Measurements from ENCODE around the gene SND1. TPM values are rescaled to one million over a fixed set of nuclear protein-coding genes. Genes with fewer than 3 reads are reported as not detected.

Gene SND1
- total RNA-seq, 1 donor: 241 TPM

DNA sequence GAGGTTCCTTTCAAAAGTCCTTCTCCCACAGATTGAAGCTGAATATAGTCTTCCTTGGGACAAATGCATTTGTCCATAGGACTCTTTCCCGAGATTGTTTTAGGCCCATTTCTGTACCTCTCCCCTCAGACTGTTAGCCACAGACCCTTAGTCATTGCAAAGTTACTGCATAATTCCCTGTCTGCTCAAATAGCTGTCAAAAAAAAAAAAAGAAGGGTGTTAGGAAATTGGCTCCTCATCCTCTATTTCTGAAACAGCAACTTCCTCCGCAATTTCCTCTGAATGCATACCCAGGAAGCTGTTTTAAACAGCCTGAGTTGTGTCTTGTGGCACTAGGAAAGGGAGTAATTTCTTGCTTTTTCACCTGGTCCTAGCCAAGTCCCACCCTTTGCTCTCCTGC, 373.8 kb downstream of the SND1 start:
- TF ChIP-seq, protein P1, sequence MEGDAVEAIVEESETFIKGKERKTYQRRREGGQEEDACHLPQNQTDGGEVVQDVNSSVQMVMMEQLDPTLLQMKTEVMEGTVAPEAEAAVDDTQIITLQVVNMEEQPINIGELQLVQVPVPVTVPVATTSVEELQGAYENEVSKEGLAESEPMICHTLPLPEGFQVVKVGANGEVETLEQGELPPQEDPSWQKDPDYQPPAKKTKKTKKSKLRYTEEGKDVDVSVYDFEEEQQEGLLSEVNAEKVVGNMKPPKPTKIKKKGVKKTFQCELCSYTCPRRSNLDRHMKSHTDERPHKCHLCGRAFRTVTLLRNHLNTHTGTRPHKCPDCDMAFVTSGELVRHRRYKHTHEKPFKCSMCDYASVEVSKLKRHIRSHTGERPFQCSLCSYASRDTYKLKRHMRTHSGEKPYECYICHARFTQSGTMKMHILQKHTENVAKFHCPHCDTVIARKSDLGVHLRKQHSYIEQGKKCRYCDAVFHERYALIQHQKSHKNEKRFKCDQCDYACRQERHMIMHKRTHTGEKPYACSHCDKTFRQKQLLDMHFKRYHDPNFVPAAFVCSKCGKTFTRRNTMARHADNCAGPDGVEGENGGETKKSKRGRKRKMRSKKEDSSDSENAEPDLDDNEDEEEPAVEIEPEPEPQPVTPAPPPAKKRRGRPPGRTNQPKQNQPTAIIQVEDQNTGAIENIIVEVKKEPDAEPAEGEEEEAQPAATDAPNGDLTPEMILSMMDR (IDR thresholded peaks at IDR 0.05; ENCODE audit: insufficient read depth, low read depth, low read length): no peak
- DNase-seq (ENCODE audit: low read depth): no peak

DNA sequence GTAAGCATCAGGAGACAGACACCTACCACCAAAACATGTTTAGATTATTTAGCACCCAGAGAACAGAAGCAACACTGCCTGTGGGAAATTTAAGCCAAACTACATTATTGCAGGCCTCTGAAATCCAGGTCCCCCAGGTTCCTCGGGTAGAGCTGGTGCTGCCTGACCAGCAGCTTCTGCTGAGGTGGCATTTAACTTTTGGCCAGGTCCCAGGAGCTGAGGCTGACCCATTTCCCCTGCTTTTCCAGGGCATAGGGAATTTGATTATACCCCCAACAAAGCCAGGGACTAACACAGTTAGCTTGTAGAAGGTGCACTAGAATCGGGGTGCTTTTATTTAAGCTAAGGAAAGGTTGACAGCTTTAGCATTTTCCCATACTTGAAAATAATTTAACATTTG, 374.6 kb downstream of the SND1 start:
- no peak overlapping the region for H3K4me3 ChIP-seq (ENCODE audit: low read depth, low read length)
- TF ChIP-seq, protein P1 (IDR thresholded peaks at IDR 0.05; ENCODE audit: insufficient read depth, low read depth, low read length): no peak
- DNase-seq (ENCODE audit: low read depth): no peak

More for the DNA sequence above, 373.8 kb downstream of the SND1 start:
- H3K4me3 ChIP-seq (ENCODE audit: low read depth, low read length): no peak overlapping the region

DNA sequence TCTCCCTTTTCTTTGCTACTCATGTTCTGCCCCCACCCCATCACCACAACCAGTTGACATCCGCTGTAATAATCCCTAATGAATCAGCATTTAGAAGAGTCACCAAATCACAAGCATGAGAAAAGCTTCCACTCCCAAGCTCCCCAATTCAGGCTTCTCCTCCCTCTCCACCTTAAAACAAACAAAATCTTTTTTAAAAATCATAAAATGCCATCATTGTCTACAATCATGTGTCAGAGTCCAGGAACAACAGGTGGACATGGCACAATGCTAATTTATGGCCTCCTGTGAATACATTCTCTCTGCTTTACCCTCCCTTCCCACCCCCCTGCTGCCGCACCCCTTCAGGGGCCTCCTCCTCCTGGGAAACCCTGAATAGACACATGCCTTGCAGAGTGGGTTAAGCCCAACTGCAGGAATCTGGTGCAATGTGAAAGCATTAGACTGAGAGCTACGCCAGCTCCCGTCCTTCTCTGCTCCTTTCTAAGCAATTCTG, 375.5 kb downstream of the SND1 start:
- H3K4me3 ChIP-seq (ENCODE audit: low read depth, low read length): no peak overlapping the region
- TF ChIP-seq, protein P1 (IDR thresholded peaks at IDR 0.05; ENCODE audit: insufficient read depth, low read depth, low read length): no peak
- no peak for DNase-seq (ENCODE audit: low read depth)

DNA sequence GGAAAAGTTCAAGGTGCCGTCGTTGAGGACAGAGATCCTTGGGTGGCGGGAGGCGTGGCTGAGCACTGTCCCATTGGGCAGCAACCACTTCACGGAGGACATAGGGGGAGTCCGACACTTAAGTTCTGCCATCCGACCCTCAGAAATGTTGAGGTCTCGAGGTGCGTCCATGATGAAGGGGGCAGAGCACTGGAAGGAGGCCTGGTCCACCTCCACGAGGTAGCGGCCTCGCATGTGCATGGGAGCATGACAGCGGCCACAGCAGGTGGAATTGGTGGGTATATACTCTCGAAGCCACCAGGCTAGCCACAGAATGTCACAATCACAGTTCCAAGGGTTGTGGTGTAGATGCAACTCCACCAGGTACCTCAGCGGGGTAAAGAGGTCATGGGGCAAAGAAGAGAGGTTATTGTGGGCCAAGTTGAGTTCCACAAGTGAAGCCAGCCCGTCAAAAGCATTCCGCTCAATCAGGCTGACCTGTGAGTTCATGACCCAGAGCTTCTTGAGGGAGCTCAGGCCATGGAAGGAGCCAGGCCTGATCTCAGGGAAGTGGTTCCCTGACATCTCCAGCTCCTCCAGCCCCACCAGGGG, 377.5 kb downstream of the SND1 start:
- no peak for DNase-seq (ENCODE audit: low read depth)
- H3K4me3 ChIP-seq (ENCODE audit: low read depth, low read length): no peak overlapping the region
- TF ChIP-seq, protein P1 (IDR thresholded peaks at IDR 0.05; ENCODE audit: insufficient read depth, low read depth, low read length): no peak

DNA sequence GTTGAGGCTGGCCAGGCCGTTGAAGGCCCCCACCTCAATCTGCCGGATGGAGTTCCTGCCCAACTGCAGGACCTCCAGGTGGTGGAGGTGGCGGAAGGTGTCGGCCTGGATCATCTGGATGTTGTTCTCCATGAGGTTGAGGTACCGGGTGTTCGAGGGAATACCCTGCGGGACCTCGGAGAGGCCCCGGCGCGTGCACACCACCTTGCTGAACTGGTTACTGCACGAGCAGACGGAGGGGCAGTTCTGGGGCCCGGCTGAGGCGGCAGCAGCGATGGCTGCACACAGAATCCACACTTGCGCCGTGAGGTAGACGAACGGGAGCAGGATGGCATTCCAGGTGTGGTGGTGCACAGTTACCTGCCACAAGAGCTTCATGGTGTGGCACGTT, 378.3 kb downstream of the SND1 start:
- no peak for DNase-seq (ENCODE audit: low read depth)
- TF ChIP-seq, protein P1 (IDR thresholded peaks at IDR 0.05; ENCODE audit: insufficient read depth, low read depth, low read length): no peak
- H3K4me3 ChIP-seq (ENCODE audit: low read depth, low read length): no peak overlapping the region

DNA sequence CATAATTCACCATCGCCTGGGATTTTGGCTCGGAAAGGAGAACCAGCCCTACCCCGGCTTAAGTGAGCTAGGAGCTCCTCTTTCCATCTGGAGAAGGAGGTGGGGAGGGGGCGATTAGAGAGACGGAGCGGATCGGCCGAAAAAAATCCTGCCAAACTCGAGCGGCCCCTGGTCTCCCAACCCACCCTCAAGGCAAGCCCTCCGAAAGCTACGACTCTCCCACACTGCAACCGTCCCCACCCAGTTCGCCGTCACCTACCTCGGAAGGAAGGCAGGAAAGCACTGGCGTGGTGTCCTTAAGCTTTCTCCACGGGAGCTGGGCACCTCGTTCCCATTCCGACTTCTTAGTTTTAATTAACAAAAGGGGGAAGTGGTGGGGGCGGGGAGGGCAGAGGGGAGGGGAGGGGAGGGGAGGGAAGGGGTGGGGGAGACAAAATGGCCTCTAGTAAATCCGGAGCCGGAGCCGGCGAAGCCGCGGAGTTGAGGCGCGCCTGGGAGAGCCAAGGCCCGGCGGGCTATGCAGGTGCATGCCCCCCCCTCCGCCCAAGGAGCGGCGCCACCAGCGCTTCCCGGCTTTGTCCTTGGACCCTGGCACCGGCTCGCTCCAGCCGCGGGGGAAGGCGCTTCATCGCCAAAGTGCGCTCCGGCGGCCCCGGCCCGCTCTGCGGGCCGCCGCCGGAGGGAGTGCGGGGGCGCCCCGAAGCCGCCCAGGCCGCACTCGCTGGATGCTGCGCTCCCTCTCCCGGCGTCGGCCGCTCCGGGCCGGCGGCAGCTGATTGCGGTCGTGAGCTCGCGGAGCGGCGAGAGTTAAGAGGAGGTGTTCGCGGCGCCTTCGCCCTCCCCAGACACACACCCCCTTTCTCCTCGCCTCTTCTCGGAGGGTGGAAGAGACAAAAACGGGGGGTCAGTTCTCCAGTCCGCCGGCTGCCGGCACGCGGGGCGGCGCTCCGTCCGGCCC, 378.9 kb downstream of the SND1 start, which contains the start of gene LRRC4:
TSS of gene LRRC4 (minus strand) at position 784 of the 958 bp plus-strand sequence. CDS start 797 bp downstream, outside the sequence.
- DNase-seq (ENCODE audit: low read depth): peak; percentile 52

More for the DNA sequence above, 378.9 kb downstream of the SND1 start, which contains the start of gene LRRC4:
- H3K4me3 ChIP-seq (ENCODE audit: low read depth, low read length): peak within 1 kb of the TSS; percentile 59
- TF ChIP-seq, protein P1 (IDR thresholded peaks at IDR 0.05; ENCODE audit: insufficient read depth, low read depth, low read length): no peak
